GM18519 (cell line): ENCODE measurements around the gene HECTD4.
"Not testable (repeated sequence)": the region's sequence is repeated elsewhere in the genome, so short reads cannot be mapped to it uniquely, and the experiment has no call there.

Experiments used
- ATAC-seq: cut with Tn5 transposase; IDR thresholded peaks from one replicate; pipeline ENCODE4 v1.9.1; 2021; ENCODE audit warnings: mild to moderate bottlenecking, moderate library complexity; ENCODE audit not compliant: unreplicated experiment, low FRiP score

The HECTD4 gene, protein sequence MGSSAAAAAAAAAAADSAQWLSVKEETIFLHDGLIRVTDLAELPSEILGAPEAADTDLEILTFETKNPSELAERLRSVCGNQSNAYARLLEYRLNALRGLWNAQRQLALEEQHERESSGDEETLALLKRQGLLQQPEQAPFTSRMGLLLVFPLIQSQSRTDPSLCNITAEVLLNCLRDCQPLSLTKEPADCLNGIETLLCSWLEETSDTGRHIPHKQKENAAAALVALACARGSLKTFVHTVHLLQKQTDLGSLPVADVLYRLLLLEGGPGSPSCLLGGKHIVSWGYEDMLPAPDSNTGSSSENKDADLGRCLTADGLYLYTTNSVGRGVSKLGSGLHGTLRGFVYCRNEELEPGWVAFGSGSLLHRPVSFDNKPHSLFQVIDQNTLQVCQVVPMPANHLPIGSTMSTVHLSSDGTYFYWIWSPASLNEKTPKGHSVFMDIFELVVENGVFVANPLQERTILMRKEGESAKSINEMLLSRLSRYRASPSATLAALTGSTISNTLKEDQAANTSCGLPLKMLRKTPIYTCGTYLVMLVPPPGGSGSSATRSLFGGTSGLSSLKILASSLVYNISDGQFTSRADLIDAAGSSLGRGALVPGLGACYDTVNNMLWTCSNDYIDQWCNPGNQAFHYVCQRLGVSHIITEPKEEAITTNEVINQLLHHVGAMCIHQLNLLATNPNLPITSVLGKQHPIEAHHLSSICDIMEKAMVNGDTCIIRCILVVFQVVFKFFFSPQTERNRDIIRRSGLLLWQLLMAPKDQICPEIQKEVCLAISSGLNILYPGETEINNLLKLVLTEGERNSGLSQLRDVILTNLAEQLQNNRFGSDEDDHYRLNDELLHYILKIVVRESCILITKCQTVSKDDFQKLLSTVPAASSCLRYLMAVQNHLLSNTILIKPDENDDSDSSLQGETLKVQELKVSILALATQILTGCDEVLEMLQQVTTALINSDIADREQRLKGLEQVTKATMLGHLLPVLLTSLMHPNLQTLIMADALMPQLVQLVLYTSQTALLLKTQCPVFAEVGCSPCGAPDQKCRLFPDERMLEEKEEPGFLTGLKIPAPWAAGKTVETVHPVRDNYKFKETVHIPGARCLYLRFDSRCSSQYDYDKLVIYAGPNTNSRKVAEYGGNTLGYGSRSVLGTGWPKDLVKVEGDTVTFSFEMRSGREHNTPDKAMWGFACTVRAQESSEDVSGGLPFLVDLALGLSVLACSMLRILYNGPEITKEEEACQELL (N-terminal part only)

DNA sequence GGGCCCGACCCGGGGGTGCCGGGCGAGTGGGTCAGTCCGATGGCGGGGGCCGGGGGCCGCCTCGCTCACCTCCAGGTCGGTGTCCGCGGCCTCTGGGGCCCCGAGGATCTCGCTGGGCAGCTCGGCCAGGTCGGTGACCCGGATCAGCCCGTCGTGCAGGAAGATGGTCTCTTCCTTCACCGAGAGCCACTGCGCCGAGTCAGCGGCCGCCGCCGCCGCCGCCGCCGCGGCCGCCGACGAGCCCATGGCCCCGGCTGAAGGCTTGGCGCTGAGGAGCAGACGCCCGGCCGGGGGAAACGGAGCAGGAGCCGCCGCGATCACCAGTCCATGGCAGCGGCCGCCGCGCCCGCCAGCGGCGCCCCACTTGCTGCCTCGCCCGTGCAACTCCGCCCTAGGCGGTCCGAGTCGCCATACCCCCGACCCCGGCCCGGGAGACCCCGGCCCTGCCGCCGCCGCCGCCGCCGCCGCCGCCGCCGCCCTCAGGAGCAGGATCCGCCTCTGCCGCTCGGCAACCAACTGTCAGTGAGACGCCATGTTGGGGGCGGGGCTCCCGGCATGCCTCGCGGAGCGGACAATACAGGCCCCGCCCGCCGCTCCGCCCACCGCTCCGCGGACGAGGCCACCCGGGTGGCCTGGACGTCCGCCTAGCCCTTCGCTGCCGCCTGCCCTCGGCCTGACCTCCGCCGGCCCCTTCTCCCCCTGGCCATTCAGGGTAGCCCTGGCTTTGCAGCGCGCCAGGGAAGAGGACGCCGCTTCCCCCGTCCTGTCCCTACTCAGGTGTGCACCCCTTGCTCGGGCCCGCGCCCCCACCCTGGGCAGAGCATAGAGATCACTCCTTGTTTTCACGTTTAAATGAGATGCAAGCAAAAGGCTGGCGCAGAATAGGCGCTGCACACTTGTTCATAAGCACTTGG is at the start of gene HECTD4:
Gene HECTD4, minus strand, starts transcription at position 549 of the 914 bp plus-strand sequence. Its CDS starts 303 bp downstream, at position 246.
- peak; percentile 68 for ATAC-seq

DNA sequence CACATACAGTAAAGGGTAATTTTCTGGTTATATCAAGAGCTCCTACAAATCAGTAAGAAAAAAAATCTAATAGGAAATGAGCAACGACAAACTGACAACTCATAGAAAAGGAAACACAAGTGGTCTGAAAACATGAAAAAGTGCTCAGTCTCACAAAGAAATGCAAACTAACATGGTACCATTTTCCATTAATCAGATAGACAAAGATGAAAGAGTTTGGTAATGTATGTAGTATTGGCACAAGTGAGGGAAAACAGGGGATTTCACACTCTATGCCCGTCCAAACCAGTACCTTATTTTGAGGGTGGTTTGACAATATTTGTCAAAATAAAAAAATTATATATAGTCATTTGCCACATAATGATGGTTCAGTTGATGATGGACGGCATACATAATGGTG is 49.7 kb upstream of the HECTD4 start:
- no peak for ATAC-seq

DNA sequence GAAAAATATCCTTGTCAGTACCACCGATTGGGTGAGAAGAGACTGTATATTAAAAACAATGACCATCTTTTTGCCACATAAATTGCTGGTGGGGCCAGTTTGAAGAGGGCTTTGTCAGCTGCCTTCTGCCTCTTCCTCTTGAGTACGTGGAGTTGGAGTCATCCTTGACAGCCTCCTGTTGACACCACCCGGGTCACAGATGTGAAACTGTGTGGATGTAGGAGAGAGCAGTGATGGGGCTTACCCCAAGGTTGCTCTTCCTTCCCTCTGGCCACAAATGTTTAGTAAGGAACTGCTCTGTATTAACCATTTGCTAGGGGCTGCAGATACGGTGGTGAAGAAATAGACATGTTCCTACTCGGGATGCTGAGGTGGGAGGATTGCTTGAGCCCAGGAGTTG is 48.7 kb upstream of the HECTD4 start:
- no peak for ATAC-seq

DNA sequence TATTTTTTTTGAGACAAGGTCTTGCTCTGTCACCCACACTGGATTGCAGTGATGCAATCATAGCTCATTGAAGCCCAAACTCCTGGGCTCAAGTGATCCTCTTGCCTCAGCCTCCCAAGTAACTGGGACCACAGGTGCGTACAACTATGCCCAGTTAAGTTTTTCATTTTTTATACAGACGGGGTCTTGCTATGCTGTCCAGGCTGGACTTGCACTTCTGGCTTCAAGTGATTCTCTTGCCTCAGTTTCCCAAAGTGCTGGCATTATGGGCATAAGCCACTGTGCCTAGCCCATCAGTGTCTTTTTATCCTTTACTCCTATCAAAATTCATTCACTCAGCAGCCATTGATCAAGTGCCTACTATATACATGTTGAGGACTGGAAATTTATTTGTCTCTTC is 45.5 kb upstream of the HECTD4 start:
- ATAC-seq: no peak

DNA sequence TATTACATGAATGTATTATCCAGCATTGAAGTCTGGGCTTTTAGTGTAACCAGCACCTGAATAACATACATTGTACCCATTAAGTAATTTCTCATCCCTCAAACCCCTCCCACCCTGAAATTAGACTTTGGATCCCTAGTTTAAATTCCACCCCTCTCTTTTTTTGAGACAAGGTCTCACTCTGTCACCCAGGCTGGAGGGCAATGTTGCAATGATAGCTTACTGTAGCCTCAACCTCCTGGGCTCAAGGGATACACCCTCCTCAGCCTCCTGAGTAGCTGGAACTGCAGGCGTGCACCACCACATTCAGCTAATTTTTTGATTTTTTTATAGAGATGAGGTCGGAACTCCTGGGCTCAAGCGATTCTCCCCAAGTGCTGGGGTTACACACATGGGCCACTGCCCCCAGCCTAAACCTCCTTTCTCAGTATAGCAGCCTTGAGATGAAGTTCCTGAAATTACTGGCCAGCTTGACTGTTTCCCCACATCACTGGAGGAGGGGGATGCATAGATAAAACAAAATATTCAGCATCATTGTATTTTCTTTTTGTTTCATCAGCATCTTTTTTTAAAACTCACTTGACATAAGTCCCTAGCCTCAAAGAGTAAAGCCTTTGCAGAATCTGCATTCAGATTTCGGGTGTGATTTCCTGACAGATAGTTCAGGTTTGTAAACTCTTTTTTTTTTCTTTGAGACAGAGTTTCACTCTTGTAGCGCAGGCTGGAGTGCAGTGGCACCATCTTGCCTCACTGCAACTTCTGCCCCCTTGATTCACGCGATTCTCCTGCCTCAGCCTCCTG is 43.6 kb upstream of the HECTD4 start:
- no peak for ATAC-seq

DNA sequence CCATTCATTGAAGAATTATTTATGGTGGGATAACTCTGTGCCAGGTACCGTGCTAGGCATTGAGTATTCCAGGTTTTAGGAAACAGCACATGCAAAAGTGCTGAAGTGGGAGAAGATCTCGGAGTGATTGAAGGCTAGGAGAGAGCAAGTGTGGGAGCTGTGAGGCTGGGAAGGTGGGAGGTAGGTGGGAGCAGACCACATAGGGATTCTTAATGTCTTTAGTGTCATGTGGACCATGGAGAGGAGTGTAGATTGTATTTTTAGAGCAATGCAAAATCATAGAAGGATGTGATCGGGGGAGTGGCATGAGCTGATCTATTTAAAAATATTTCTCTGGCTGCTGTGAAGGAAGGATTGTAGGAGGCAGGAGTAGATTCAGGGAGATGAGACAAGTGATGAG is 41.9 kb upstream of the HECTD4 start:
- no peak for ATAC-seq

DNA sequence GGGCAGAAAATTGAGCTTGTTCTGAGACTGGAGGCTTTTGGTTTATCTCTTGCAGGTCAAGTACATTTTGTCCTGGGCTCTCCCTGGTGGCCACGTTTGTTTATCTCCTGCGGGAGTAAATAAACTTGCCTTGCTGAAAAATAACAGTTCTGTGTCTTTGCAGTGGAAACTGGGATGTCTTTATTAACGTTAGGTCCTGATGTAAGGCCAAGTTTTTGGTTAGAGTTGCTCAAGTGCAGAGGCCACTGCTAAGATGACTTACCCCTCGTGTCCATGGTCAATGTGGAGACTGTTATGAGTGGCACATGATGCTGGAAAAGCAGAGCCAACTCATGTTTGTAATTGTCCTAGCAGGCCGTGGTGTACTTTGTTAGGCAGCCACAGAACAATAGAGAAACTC is 40.3 kb upstream of the HECTD4 start:
- ATAC-seq: no peak

DNA sequence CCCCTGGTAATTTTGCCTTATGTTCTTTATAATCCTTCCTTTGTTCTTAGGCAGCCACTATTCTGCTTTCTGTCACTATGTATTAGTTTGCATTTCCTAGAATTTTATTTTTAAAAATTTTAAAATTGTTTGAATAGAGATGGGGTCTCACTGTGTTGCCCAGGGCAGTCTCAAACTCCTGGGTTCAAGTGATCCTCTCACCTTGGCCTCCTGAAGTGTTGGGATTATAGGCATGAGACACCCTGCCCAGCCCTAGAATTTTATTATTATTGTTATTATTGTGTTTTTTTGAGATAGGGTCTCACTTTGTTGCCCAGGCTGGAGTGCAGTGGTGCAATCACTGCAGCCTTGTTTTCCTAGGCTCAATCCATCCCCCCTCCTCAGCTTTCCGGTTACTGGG is 39.1 kb upstream of the HECTD4 start:
- no peak for ATAC-seq

DNA sequence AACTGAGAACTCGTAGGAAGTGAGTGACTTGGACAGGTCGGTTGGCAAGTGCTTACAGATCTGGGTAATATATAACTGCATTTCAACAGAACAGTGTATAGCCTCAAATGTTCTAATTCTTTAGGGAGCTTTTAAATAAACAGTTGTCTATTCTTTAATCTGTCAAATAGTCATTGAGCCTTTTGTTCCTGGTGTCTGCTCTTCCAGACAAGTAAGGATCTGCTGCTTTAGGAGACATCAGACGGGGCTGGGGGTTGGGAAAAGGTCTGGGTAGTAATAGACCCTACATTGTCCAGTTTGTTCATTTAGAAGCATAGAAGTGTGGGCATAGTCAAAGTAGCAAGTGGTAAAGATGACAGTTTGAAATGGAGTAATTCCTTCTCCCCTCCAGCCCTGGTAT is 38.5 kb upstream of the HECTD4 start:
- ATAC-seq: no peak

DNA sequence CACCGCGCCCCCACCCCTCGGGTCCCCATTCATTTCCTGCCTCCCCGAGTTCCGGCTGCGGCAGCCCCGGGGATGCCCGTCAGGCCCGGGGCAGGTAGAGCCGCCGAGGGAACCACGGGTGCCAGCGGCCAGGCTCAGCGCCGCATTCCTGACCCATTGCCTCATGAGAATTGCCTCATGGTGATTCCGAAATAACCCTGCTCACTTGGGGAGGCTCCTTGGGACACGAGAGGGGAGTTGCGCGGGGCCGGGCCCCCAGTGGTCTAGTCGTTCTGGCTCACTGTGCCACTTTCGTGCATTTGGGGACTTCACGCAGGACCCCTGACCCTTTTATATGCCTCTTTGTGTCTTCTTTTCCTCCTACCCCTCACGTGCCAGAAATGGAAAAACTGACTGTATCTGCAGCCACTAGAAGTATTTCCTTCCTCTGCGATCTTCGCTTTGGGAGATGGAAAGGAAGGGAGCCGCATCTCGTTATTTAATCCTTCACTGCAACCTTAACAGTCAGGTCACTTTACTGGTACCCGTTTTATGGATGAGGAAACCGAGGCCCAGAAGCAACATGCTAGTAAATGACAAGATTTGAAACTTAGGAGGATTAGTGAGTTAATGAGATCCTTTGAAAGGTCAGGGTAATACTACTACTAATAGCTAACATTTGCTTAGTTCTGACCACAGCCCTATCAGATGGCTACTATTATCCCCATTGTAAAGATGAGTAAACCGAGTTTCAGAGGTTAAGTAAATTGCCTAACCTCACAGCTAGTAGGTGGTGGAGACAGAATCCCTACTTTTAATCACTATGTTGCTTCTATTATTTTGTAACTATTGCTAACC is 37.3 kb upstream of the HECTD4 start:
- ATAC-seq: no peak

DNA sequence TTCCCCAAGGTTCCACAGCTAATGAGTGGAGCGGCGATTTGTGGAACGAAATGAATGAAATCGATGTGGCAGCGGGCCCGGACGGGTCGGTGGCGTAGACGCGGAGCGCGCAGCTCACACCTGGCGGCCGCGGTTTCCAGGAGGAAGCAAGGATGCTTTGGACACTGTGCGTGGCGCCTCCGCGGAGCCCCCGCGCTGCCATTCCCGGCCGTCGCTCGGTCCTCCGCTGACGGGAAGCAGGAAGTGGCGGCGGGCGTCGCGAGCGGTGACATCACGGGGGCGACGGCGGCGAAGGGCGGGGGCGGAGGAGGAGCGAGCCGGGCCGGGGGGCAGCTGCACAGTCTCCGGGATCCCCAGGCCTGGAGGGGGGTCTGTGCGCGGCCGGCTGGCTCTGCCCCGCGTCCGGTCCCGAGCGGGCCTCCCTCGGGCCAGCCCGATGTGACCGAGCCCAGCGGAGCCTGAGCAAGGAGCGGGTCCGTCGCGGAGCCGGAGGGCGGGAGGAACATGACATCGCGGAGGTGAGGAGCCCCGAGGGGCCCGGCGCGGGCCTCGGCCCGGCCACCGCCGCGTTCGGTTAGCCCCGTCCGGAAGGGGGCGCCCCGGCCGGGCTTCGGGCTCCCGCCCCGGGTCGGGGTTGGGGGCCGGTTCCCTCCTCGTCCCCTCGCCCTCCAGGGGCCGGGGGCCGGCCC is 36.5 kb upstream of the HECTD4 start, which contains the start of gene PTPN11:
Gene PTPN11, plus strand, starts transcription at position 340 of the 689 bp plus-strand sequence. Its CDS starts 165 bp downstream, at position 505.
- ATAC-seq: peak; percentile 50

DNA sequence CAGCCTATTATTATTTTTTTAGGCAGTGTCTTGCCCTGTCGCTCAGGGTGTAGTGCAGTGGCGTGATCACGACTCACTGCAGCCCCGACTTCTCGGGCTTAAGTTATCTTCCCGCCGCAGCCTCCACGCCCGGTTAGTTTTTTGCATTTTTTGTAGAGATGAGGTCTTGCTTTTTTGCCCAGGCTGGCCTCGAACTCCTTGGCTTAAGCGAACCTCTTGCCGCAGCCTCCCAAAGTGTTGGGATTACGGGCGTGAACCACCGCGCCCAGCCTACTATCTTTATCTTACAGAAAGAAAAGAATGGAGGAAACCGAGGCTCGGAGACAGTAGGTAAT is 36.0 kb upstream of the HECTD4 start:
- ATAC-seq: no peak

DNA sequence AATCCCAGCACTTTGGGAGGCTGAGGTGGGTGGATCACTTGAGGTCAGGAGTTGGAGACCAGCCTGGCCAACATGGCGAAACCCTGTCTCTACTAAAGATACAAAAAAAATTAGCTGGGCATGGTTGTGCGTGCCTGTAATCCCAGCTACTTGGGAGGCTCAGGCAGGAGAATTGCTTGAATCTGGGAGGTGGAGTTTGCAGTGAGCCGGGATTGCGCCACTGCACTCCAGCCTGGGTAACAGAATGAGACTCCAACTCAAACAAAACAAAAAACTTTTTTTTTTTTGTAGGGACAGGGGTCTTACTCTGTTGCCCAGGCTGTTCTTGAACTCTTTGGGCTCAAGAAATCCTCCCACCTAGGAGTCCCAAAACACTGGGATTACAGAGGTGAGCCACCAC is 33.2 kb upstream of the HECTD4 start:
- ATAC-seq: not testable (repeated sequence)

DNA sequence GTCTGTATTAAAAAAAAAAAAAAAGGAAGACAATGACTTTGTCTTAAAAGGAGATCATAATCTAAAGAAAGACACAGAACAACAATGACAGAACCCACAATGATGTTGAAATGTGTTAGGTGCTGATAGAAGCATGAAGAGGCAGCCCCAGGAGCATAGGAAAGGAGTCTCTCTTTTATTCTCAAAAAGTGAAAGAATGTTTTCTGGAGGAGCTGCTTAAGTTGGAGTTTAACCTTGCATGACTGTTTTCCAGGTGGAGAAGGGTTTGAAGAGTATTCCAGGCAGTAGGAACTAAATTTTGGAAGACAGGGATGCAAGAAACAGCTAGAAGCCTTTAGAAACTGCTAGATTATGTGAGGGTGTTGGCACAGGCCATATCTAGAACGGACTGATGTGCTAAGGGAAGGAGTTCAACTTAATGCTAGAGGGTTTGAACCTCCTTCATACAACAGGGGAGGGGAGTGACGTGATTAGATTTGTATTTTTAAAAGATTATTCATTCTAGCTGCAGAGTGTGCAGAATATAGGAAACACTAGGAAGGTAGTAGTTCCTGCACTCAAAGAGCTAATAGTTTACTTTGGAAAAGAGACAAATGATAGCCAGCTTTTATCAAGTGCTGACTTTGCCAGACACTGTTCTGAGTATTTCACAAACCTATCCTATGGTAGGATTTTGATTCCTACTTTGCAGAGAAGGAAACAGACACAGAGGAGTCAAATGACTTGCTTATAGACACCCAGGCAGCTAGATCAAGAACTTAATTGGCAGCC is 31.8 kb upstream of the HECTD4 start:
- ATAC-seq: no peak

DNA sequence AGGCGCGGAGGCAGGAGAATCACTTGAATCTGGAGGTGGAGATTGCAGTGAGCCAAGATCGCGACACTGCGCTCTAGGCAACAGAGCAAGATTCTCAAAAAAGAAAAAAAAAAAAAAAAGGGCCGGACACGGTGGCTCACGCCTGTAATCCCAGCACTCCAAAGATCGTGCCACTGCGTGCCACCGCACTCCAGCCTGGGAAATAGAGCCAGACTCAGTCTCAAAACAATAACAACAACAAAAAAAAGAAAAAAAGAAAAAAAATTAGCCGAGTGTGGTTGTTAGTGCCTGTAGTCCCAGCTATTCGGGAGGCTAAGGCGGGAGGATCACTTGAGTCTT is 27.6 kb upstream of the HECTD4 start:
- ATAC-seq: no peak

DNA sequence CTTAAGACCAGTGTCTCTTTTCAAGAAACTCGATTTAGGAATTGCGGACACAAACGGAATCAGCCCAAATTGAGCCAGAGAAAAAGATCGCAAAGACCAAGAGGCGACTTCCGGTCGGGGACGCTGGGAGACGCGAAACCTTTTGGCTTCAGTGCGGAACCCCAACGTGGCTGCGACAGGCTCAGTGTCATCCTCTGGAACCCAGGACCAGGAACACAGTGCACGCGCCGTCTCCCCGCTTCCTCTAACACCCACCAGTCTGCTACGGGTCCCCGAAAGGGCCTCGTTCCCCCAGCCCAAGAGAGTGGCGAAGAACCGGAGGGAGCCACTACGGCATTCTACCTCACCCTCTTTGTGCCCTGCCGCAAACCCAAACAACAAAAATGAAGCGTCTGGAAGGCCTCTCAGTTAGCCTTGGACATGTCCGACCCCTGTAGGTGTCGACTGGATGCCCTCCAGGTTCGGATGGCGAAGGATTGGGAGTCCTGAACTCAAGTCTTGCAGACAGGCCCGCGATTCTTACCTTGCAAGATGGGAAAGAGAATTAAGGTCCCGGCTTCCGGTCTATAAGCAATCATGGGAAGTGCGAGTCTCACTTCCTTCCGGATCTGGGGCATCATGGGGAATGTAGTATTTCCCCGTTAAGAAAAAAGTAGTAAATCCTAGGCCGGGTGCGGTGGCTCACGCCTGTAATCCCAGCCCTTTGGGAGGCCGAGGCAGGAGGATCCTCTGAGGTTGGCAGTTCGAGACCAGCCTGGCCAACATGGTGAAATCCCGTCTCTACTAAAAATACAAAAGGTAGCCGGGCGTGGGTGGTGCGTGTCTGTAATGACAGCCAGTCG is 27.1 kb upstream of the HECTD4 start, which contains the start of gene RPL6:
Gene RPL6, minus strand, starts transcription at position 542 of the 842 bp plus-strand sequence. CDS start 949 bp downstream, outside the sequence.
- ATAC-seq: peak; percentile 46
